ENCODE data around the gene ZNF710.
A peak's percentile ranks its signal among the peaks of the same experiment; 100 is the strongest.

Gene ZNF710

GRCh38 chr15:89997079-89997478 is 4.0 kb upstream of the ZNF710 start:
- Histone ChIP-seq H3K9me3 (ENCODE audit: control insufficient read depth, low read length) (no peaks in the 10 kb centered on the region), H3K9ac (ENCODE audit: low read length) (no peak overlapping the region), H3K36me3 (ENCODE audit: control insufficient read depth, insufficient read depth, low read length, severe bottlenecking) (no peaks in the 10 kb centered on the region), H3K27me3 (replicated peaks; ENCODE audit: control insufficient read depth, insufficient read depth, low read length) (no peaks in the 10 kb centered on the region), H3K4me1 (ENCODE audit: control insufficient read depth, insufficient read depth, low read length) (peaks cover 10% of the 10 kb centered on the region), H3K4me3 (ENCODE audit: low read length) (no peak overlapping the region)
- DNase-seq (ENCODE audit: low read depth) = no peak

- Histone ChIP-seq H3K36me3 (ENCODE audit: control insufficient read depth, insufficient read depth, low read length, severe bottlenecking) (no peaks in the 10 kb centered on the region), H3K9me3 (ENCODE audit: control insufficient read depth, low read length) (no peaks in the 10 kb centered on the region), H3K4me1 (ENCODE audit: control insufficient read depth, insufficient read depth, low read length) (peaks cover 11% of the 10 kb centered on the region), H3K9ac (ENCODE audit: low read length) (no peak overlapping the region), H3K27me3 (replicated peaks; ENCODE audit: control insufficient read depth, insufficient read depth, low read length) (no peaks in the 10 kb centered on the region), H3K4me3 (ENCODE audit: low read length) (no peak overlapping the region)
- DNase-seq (ENCODE audit: low read depth) = peak; percentile 24
Measured at GRCh38 chr15:89998141-89998661, 2.9 kb upstream of the ZNF710 start.

DNA sequence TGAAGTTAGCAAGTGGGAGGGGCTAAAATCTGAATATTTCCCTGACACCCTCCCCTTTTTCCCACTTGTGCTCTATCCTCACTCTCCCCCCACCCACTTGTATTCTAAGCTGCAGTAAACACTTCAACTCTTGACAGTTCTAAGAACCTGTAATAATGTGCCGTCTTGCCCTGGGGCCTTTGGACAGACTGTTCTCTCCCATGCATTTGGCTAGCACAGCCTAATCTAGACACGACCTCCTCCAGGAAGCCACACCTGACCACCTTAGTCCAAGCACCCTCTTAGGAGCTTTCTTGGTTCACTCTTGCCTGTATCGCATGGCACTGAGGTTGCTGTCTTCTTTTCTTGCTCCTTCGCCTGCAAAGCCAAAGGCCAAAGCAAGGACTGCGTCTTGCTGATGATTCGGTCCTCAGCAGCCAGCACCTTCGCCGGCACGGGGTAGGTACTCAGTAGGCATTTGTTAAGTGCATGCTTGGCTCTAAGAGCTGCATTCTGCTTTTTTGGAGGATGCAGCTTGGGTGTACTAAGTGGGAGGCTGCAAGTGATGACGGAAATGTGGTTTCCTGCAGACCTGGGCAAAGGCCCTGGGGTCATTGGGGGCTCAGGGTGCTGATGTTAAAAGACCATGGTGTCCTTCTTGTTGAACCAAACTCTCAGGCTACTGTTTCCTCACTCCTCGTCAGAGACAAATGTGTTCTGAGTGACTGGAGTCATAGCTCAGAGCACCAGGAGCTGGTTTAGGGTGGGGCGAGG is 2.0 kb upstream of the ZNF710 start:
- no peak overlapping the region for H3K9ac ChIP-seq (ENCODE audit: low read length)
- H3K9me3 ChIP-seq (ENCODE audit: control insufficient read depth, low read length) = no peaks in the 10 kb centered on the region
- no peaks in the 10 kb centered on the region for H3K36me3 ChIP-seq (ENCODE audit: control insufficient read depth, insufficient read depth, low read length, severe bottlenecking)
- H3K4me3 ChIP-seq (ENCODE audit: low read length) = no peak overlapping the region
- H3K4me1 ChIP-seq (ENCODE audit: control insufficient read depth, insufficient read depth, low read length) = peaks cover 19% of the 10 kb centered on the region
- H3K27me3 ChIP-seq (replicated peaks; ENCODE audit: control insufficient read depth, insufficient read depth, low read length) = no peaks in the 10 kb centered on the region
- no peak for DNase-seq (ENCODE audit: low read depth)

GRCh38 chr15:89999676-90000185 is 1.4 kb upstream of the ZNF710 start:
- Histone ChIP-seq H3K36me3 (ENCODE audit: control insufficient read depth, insufficient read depth, low read length, severe bottlenecking) (no peaks in the 10 kb centered on the region), H3K9me3 (ENCODE audit: control insufficient read depth, low read length) (no peaks in the 10 kb centered on the region), H3K27me3 (replicated peaks; ENCODE audit: control insufficient read depth, insufficient read depth, low read length) (no peaks in the 10 kb centered on the region), H3K9ac (ENCODE audit: low read length) (peak overlapping the region; percentile 92), H3K4me1 (ENCODE audit: control insufficient read depth, insufficient read depth, low read length) (peaks cover 24% of the 10 kb centered on the region), H3K4me3 (ENCODE audit: low read length) (peak overlapping the region; percentile 74)
- peak; percentile 33 for DNase-seq (ENCODE audit: low read depth)

DNA sequence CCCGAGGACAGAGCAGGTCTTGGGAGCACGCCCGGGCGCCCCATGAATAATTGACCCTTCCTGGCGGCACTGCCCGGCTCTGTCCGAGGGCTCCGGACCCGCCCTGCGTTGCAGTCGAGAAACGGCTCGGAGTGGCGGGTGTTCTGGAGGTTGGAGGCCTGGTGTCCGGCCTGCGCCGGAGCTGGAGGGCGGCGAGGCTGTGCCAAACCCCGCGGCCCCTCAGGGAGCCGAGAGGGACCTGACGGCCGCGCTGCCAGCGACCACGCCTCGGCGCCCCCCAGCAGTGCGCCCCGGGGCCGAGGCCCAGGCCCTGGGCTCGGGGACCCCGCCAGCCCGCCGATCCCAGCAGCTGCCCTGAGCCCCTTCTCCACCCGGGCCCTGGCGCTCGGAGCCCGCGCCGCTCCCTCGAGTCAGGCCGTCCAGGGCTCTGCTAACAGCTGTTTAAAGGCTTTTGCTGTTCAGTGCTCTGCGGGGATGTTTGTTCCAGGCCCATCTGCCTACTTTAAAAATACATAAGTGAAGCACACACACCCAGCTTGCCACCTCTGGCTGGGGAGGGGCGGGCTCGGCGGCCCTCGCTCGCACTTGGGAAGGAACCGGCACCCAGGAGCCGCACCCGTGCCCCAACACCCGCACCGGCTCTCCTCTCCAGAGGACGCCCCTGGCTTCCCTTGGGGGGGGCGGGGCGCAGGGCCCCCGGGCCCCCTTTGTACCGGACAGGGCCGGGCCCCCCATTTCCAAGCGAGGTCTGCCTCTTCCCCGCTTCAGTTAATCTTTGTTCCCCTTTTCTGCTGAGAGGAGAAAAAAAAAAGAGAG is 730 bp upstream of the ZNF710 start:
- Histone ChIP-seq H3K27me3 (replicated peaks; ENCODE audit: control insufficient read depth, insufficient read depth, low read length) (no peaks in the 10 kb centered on the region), H3K36me3 (ENCODE audit: control insufficient read depth, insufficient read depth, low read length, severe bottlenecking) (no peaks in the 10 kb centered on the region), H3K4me3 (ENCODE audit: low read length) (peak overlapping the region; percentile 85), H3K9me3 (ENCODE audit: control insufficient read depth, low read length) (no peaks in the 10 kb centered on the region), H3K9ac (ENCODE audit: low read length) (peak overlapping the region; percentile 92), H3K4me1 (ENCODE audit: control insufficient read depth, insufficient read depth, low read length) (peaks cover 28% of the 10 kb centered on the region)
- peak; percentile 52 for DNase-seq (ENCODE audit: low read depth)

- no peaks in the 10 kb centered on the region for H3K27me3 ChIP-seq (replicated peaks; ENCODE audit: control insufficient read depth, insufficient read depth, low read length)
- H3K9ac ChIP-seq (ENCODE audit: low read length) = peak overlapping the region; percentile 80
- no peaks in the 10 kb centered on the region for H3K36me3 ChIP-seq (ENCODE audit: control insufficient read depth, insufficient read depth, low read length, severe bottlenecking)
- H3K4me3 ChIP-seq (ENCODE audit: low read length) = peak overlapping the region; percentile 80
- no peaks in the 10 kb centered on the region for H3K9me3 ChIP-seq (ENCODE audit: control insufficient read depth, low read length)
- peak; percentile 77 for DNase-seq (ENCODE audit: low read depth)
- peaks cover 34% of the 10 kb centered on the region for H3K4me1 ChIP-seq (ENCODE audit: control insufficient read depth, insufficient read depth, low read length)
Measured at GRCh38 chr15:90001683-90002427, 731 bp downstream of the ZNF710 start.

GRCh38 chr15:90002428-90002844 is 1.3 kb downstream of the ZNF710 start:
- Histone ChIP-seq H3K9me3 (ENCODE audit: control insufficient read depth, low read length) (no peaks in the 10 kb centered on the region), H3K4me3 (ENCODE audit: low read length) (peak overlapping the region; percentile 80), H3K4me1 (ENCODE audit: control insufficient read depth, insufficient read depth, low read length) (peaks cover 34% of the 10 kb centered on the region), H3K36me3 (ENCODE audit: control insufficient read depth, insufficient read depth, low read length, severe bottlenecking) (no peaks in the 10 kb centered on the region), H3K9ac (ENCODE audit: low read length) (peak overlapping the region; percentile 80), H3K27me3 (replicated peaks; ENCODE audit: control insufficient read depth, insufficient read depth, low read length) (no peaks in the 10 kb centered on the region)
- peak; percentile 74 for DNase-seq (ENCODE audit: low read depth)

DNA sequence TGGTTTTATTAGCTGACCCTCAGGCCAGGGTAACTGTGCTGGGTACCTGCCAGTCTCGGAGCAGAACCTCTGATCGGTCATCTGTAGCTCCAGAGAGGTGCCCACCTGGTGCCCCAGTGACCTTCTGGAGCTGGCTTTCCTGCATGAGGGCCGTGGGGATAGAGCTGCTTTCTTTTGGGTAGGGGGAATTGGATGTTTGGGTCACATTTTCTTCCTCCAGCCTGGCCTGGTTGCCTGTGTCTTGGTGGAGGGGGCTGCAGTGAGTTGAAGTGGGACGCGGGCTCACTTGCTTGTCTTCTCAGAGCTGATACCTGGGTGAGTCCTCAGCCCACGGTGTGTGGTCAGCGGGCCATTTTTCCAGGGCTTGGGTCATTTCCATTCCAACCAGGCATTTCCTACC is 2.6 kb downstream of the ZNF710 start:
- peaks cover 29% of the 10 kb centered on the region for H3K4me1 ChIP-seq (ENCODE audit: control insufficient read depth, insufficient read depth, low read length)
- no peaks in the 10 kb centered on the region for H3K27me3 ChIP-seq (replicated peaks; ENCODE audit: control insufficient read depth, insufficient read depth, low read length)
- no peak overlapping the region for H3K4me3 ChIP-seq (ENCODE audit: low read length)
- no peak for DNase-seq (ENCODE audit: low read depth)
- H3K36me3 ChIP-seq (ENCODE audit: control insufficient read depth, insufficient read depth, low read length, severe bottlenecking) = no peaks in the 10 kb centered on the region
- peak overlapping the region; percentile 69 for H3K9ac ChIP-seq (ENCODE audit: low read length)
- no peaks in the 10 kb centered on the region for H3K9me3 ChIP-seq (ENCODE audit: control insufficient read depth, low read length)

GRCh38 chr15:90004252-90004651 is 3.1 kb downstream of the ZNF710 start:
- Histone ChIP-seq H3K4me1 (ENCODE audit: control insufficient read depth, insufficient read depth, low read length) (peaks cover 29% of the 10 kb centered on the region), H3K9ac (ENCODE audit: low read length) (peak overlapping the region; percentile 69), H3K4me3 (ENCODE audit: low read length) (peak overlapping the region; percentile 40), H3K27me3 (replicated peaks; ENCODE audit: control insufficient read depth, insufficient read depth, low read length) (no peaks in the 10 kb centered on the region), H3K9me3 (ENCODE audit: control insufficient read depth, low read length) (no peaks in the 10 kb centered on the region), H3K36me3 (ENCODE audit: control insufficient read depth, insufficient read depth, low read length, severe bottlenecking) (no peaks in the 10 kb centered on the region)
- DNase-seq (ENCODE audit: low read depth) = peak; percentile 51

- peak overlapping the region; percentile 40 for H3K4me3 ChIP-seq (ENCODE audit: low read length)
- no peaks in the 10 kb centered on the region for H3K36me3 ChIP-seq (ENCODE audit: control insufficient read depth, insufficient read depth, low read length, severe bottlenecking)
- peak; percentile 94 for DNase-seq (ENCODE audit: low read depth)
- no peaks in the 10 kb centered on the region for H3K9me3 ChIP-seq (ENCODE audit: control insufficient read depth, low read length)
- peaks cover 28% of the 10 kb centered on the region for H3K4me1 ChIP-seq (ENCODE audit: control insufficient read depth, insufficient read depth, low read length)
- H3K9ac ChIP-seq (ENCODE audit: low read length) = peak overlapping the region; percentile 69
- no peaks in the 10 kb centered on the region for H3K27me3 ChIP-seq (replicated peaks; ENCODE audit: control insufficient read depth, insufficient read depth, low read length)
Measured at GRCh38 chr15:90004671-90005070, 3.5 kb downstream of the ZNF710 start.

Data from adipocyte (in vitro differentiated cells).